MM.1S (cell line): ENCODE results near the gene RGS19.
A peak's percentile ranks its signal among the peaks of the same experiment; 100 is the strongest.

Experiments used
- DNase-seq: peaks from one replicate; pipeline ENCODE4 v3.0.0-alpha.2; 2015
- H2AFZ ChIP-seq: fragments of 300-600 bp; sonication (generic); 2 replicates; pipeline ENCODE4 v1.6.0; 2016; ENCODE audit warnings: antibody characterized with exemption, low read length
- H3F3A ChIP-seq: fragments of 300-600 bp; sonication (generic); 2 replicates; pipeline ENCODE4 v1.6.1; 2016; ENCODE audit warnings: mild to moderate bottlenecking, antibody characterized with exemption, low read length, moderate library complexity, mixed read lengths; ENCODE audit not compliant: insufficient read depth
- H3K27ac ChIP-seq: fragments of 300-600 bp; sonication (generic); 2 replicates; pipeline ENCODE4 v1.5.1; 2016; ENCODE audit warnings: mild to moderate bottlenecking, low read length
- H3K27me3 ChIP-seq: fragments of 300-600 bp; sonication (generic); replicated peaks from 2 replicates; pipeline ENCODE4 v1.6.0; 2016; ENCODE audit warnings: low read length; ENCODE audit not compliant: insufficient read depth
- H3K36me3 ChIP-seq: fragments of 300-600 bp; sonication (generic); replicated peaks from 2 replicates; pipeline ENCODE4 v1.6.1; 2016; ENCODE audit warnings: mild to moderate bottlenecking, low read length, mixed read lengths; ENCODE audit not compliant: insufficient read depth
- H3K4me1 ChIP-seq: fragments of 300-600 bp; sonication (generic); 2 replicates; pipeline ENCODE4 v1.6.1; 2016; ENCODE audit warnings: low read length, mixed read lengths
- H3K4me2 ChIP-seq: fragments of 300-600 bp; sonication (generic); 2 replicates; pipeline ENCODE4 v1.6.0; 2016; ENCODE audit warnings: low read depth, low read length
- H3K4me3 ChIP-seq: fragments of 300-600 bp; sonication (generic); 2 replicates; pipeline ENCODE4 v1.5.1; 2016; ENCODE audit warnings: low read length, mixed read lengths
- H3K79me2 ChIP-seq: fragments of 300-600 bp; sonication (generic); 2 replicates; pipeline ENCODE4 v1.6.1; 2016; ENCODE audit warnings: mixed run types, low read length, mixed read lengths
- H3K9ac ChIP-seq: fragments of 300-600 bp; sonication (generic); 2 replicates; pipeline ENCODE4 v1.6.1; 2016; ENCODE audit warnings: low read length, mixed read lengths
- H3K9me2 ChIP-seq: fragments of 300-600 bp; sonication (generic); replicated peaks from 2 replicates; pipeline ENCODE4 v1.6.1; 2016; ENCODE audit warnings: mild to moderate bottlenecking, low read length, mixed read lengths; ENCODE audit not compliant: insufficient read depth
- H3K9me3 ChIP-seq: fragments of 300-600 bp; sonication (generic); replicated peaks from 2 replicates; pipeline ENCODE4 v1.6.1; 2016; ENCODE audit warnings: mild to moderate bottlenecking, low read length, mixed read lengths; ENCODE audit not compliant: insufficient read depth
- H4K20me1 ChIP-seq: fragments of 300-600 bp; sonication (generic); 2 replicates; pipeline ENCODE4 v1.6.1; 2016; ENCODE audit warnings: mild to moderate bottlenecking, low read length, moderate library complexity, mixed read lengths; ENCODE audit not compliant: insufficient read depth
- EZH2 ChIP-seq: fragments of 300-600 bp; sonication (generic); optimal IDR thresholded peaks from 2 replicates; pipeline ENCODE3; 2017; ENCODE audit warnings: low read depth, mild to moderate bottlenecking, antibody characterized with exemption, low read length, mixed read lengths
- EZH2phosphoT487 ChIP-seq: fragments of 300-600 bp; sonication (generic); IDR thresholded peaks from 2 replicates; pipeline ENCODE4 v1.6.1; 2018; ENCODE audit warnings: antibody characterized with exemption, low read length
- TF ChIP-seq, protein P1 (sequence below): fragments of 300-600 bp; sonication (generic); IDR thresholded peaks from 2 replicates; pipeline ENCODE4 v1.5.1; 2016; ENCODE audit warnings: antibody characterized with exemption, low read length, mixed read lengths

The RGS19 gene

GRCh38 chr20:64103871-64104666 is 24.8 kb upstream of the RGS19 start:
- Histone ChIP-seq H3K9ac (no peak overlapping the region), H3K4me3 (no peak overlapping the region), H3K4me1 (peaks cover 13% of the 10 kb centered on the region), H2AFZ (no peak overlapping the region), H4K20me1 (no peaks in the 10 kb centered on the region), H3K36me3 (no peaks in the 10 kb centered on the region), H3K27ac (no peak overlapping the region), H3F3A (no peaks in the 10 kb centered on the region), H3K9me2 (no peaks in the 10 kb centered on the region), H3K27me3 (peaks cover 82% of the 10 kb centered on the region), H3K4me2 (no peak overlapping the region), H3K79me2 (no peaks in the 10 kb centered on the region), H3K9me3 (no peaks in the 10 kb centered on the region)
- no peak for TF ChIP-seq EZH2phosphoT487
- TF ChIP-seq EZH2: no peak
- DNase-seq: no peak

DNA sequence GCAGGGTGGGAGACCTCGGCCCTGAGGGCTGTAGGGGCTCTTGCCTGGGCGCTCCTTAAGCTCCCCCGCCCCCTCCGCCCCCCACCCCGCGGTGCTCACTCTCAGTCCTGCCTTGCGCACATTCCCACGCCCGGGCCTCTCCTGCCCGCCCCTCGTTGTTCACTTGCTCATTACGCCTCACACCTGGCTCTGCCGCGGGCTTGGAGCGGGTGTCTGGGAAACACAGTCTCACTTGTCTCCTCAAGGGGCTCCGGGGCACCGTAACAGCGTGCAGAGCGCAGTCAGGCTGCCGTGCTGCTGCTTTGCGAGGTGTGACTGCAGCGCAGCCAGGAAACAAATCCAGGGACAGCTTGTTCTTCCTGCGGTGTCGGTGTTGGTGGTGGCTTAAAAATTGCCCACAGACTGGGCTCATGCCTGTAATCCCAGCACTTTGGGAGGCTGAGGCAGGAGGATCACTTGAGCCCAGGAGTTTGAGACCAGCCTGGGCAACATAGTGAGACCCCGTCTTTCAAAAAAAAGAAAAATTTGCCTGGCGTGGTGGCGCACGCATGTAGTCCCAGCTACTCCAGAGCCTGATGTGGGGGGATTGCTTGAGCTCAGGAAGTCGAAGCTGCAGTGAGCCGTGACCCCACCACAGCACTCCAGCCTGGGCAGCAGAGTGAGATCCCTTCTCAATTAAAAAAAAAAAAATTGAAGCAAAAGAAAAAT is 23.5 kb upstream of the RGS19 start:
- H3K4me2 ChIP-seq: peak overlapping the region; percentile 72
- H2AFZ ChIP-seq: no peak overlapping the region
- no peaks in the 10 kb centered on the region for H4K20me1 ChIP-seq
- no peak overlapping the region for H3K27ac ChIP-seq
- no peak for TF ChIP-seq EZH2phosphoT487
- TF ChIP-seq, protein P1, sequence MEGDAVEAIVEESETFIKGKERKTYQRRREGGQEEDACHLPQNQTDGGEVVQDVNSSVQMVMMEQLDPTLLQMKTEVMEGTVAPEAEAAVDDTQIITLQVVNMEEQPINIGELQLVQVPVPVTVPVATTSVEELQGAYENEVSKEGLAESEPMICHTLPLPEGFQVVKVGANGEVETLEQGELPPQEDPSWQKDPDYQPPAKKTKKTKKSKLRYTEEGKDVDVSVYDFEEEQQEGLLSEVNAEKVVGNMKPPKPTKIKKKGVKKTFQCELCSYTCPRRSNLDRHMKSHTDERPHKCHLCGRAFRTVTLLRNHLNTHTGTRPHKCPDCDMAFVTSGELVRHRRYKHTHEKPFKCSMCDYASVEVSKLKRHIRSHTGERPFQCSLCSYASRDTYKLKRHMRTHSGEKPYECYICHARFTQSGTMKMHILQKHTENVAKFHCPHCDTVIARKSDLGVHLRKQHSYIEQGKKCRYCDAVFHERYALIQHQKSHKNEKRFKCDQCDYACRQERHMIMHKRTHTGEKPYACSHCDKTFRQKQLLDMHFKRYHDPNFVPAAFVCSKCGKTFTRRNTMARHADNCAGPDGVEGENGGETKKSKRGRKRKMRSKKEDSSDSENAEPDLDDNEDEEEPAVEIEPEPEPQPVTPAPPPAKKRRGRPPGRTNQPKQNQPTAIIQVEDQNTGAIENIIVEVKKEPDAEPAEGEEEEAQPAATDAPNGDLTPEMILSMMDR: no peak
- no peak for TF ChIP-seq EZH2
- H3K79me2 ChIP-seq: no peaks in the 10 kb centered on the region
- H3K4me3 ChIP-seq: no peak overlapping the region; the same call in 1 of the 2 replicates
- peaks cover 81% of the 10 kb centered on the region for H3K27me3 ChIP-seq
- no peaks in the 10 kb centered on the region for H3K9me3 ChIP-seq
- H3K4me1 ChIP-seq: peaks cover 13% of the 10 kb centered on the region
- DNase-seq: no peak
- H3K9me2 ChIP-seq: no peaks in the 10 kb centered on the region
- H3F3A ChIP-seq: no peaks in the 10 kb centered on the region
- no peak overlapping the region for H3K9ac ChIP-seq
- H3K36me3 ChIP-seq: no peaks in the 10 kb centered on the region

- H2AFZ ChIP-seq: peak overlapping the region; percentile 48
- H3K4me2 ChIP-seq: peak overlapping the region; percentile 72
- no peaks in the 10 kb centered on the region for H3K9me2 ChIP-seq
- H3K4me1 ChIP-seq: peaks cover 13% of the 10 kb centered on the region
- H3K79me2 ChIP-seq: no peaks in the 10 kb centered on the region
- H3K36me3 ChIP-seq: no peaks in the 10 kb centered on the region
- H3K4me3 ChIP-seq: peak overlapping the region; percentile 41
- no peaks in the 10 kb centered on the region for H4K20me1 ChIP-seq
- H3F3A ChIP-seq: no peaks in the 10 kb centered on the region
- no peaks in the 10 kb centered on the region for H3K9me3 ChIP-seq
- peaks cover 81% of the 10 kb centered on the region for H3K27me3 ChIP-seq
- peak; percentile 38 for DNase-seq
- TF ChIP-seq, protein P1: peak; percentile 66
- TF ChIP-seq EZH2phosphoT487 (no peak), EZH2 (no peak)
- H3K27ac ChIP-seq: no peak overlapping the region
- no peak overlapping the region for H3K9ac ChIP-seq
Observed at GRCh38 chr20:64101731-64102621, 22.7 kb upstream of the RGS19 start.
